CD4-positive, alpha-beta T cell treated with Interleukin-12 subunit alpha and Interleukin-12 subunit beta, for 1 hour (primary cell): ENCODE results near the gene STK38L.

Source experiments
- DNase-seq: peaks from one replicate; pipeline ENCODE4 v3.0.0-alpha.2; 2020

STK38L gene

GRCh38 chr12:27280412-27280811 lies 36.3 kb downstream of the STK38L start:
- DNase-seq, result no peak

- no peak for DNase-seq
Measured at GRCh38 chr12:27282754-27283153, 38.7 kb downstream of the STK38L start.

GRCh38 chr12:27284021-27284420 lies 39.9 kb downstream of the STK38L start:
- no peak for DNase-seq

- DNase-seq, result no peak
Measured at GRCh38 chr12:27284751-27285150, 40.7 kb downstream of the STK38L start.

GRCh38 chr12:27285403-27285802 lies 41.3 kb downstream of the STK38L start:
- DNase-seq, result no peak

GRCh38 chr12:27289414-27289813 lies 45.3 kb downstream of the STK38L start:
- no peak for DNase-seq

GRCh38 chr12:27290501-27291168 lies 46.5 kb downstream of the STK38L start:
- no peak for DNase-seq

DNA sequence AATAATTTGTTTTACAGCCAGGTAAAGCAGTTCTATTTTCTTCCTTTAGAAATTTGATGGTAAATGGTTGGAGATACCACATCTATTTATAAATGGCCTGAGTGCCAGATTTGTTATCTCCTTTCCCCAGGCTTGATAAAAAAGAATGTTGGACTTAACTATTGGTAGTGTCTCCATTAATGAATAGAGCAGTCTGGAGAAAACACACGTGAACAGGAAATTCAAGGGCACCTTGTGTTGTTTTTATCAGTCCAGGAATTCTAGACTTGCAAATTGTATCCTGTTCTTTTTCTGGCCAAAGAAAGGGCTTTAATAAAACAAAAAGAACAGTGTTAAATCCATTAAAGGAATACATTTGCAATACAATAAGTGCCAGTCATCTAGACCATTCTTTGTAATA lies 47.8 kb downstream of the STK38L start:
- no peak for DNase-seq

DNA sequence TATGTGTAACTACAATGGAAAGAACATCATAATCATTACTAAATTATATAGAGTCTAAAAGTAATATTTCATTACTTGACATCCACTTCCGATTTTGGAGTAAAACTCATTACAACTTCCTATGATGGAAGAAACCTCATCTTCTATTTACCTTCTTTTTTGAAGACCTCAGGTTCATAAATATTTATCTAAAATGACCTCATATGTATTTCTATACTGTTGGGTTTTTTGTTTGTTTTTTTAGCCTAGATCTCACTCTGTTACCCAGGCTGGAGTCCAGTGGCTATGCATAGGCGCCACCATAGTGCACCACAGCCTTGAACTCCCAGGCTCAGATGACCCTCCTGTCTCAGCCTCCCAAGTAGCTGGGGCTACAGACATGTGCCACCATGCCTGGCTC lies 48.6 kb downstream of the STK38L start:
- DNase-seq, result no peak

DNA sequence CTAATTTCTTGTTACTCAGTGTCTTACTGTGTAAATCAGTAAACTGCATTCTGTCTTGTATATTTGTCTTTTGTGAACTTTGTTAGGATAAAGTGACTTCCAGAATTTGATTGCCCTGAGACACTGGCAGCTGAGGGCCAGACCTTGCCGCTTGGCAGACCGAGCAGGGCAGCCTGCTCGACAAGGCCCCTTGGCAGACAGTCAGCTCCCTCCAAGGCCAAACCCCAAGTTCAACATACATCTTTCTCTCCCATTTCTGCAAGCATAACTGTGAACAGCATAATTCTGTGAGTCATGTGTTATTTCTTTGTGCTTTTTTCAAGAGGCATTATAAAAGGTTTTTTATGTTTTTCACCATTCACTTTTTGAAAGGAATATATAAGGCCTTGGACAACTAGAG lies 49.4 kb downstream of the STK38L start:
- DNase-seq, result no peak

GRCh38 chr12:27296674-27297073 lies 52.6 kb downstream of the STK38L start:
- DNase-seq, result no peak

GRCh38 chr12:27297566-27297965 lies 53.5 kb downstream of the STK38L start:
- DNase-seq, result no peak

DNA sequence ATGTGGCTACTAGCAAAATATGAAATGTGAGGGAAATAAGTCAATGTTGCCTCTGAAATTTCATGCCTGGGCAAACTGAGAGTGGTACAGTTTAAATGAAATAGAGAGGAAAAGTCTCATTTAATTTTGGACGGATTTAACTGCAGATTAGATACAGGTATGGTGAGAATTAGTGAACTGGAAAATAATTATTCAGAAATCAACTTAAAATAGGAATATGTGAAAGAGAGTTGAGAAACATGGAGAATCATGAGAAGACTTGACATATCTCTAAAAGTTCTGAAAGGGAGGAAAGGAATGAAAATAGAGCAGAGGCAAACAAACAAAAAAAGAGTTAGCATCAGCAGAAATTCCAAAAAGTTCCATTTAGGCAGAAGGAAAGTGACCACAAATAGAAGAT lies 55.0 kb downstream of the STK38L start:
- DNase-seq, result no peak

DNA sequence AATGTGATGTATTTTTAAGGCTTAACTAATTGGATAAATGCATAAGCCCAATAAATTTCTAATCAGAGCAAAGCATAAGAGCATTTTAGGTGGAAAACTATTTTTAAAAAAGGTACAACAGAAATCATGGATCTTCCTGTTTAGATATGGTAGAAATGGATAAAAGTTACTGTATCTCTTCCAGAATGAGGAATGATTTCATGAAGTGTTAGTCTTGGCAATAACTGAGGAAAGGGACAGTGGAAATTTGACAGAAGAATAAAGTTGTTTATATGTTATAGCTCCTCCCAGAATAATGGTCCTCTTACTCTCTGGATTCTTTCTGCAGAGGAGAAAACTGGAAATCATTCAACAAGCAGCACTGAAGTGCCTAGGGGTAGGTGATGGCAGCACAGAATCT lies 56.1 kb downstream of the STK38L start:
- DNase-seq, result no peak

- DNase-seq, result no peak
Measured at GRCh38 chr12:27303139-27304111, 59.3 kb downstream of the STK38L start.

DNA sequence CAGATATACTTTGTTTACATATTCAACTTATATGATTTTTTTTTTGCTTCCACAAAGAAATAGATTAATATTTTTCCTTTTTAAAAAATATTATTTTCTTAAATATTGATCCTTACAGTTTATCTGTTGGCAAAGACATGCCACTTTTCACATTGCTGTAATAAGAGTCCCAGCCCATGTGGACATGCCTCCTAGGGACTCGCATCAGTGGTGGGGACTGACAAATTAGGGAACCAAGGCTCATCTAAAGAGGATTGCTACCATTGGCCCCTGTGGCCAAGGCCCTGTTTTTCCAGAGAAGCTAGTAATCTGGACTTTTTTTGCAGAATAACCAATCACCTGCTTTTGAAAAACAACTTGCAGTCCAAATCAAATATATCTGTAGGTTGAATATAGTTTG lies 60.8 kb downstream of the STK38L start:
- DNase-seq, result no peak

- DNase-seq, result peak; percentile 47
Measured at GRCh38 chr12:27305673-27306456, 61.8 kb downstream of the STK38L start.

DNA sequence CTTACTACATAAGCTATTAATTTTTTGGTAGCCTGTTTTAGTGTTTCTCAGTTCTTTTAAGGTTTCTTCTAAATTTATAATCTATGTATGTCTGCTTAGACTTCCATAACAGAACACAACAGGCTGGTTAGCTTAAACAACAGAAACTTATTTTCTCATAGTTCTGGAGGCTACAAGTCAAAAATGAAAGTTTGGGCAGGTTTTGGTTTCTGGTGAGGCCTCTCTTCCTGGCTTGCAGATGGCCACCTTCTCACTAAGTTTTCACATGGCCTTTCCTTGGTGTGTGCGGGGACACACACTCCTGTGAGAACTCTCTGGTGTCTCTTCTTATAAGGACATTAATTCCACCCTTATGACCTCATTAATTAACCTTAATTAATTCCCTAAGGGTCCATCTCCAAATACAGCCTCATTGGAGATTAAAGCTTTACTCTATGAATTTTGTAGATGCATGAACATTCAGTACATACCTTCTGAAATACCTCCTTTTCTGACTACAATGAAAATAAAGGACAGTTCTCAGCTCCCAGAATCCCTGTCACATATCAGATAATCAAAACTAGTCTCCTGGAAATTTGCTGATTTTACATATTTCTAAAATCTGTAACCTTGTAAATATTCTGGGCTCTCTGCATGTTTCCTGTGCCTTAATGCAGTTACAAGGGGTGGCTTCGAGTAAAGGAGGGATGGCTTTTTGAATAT lies 65.4 kb downstream of the STK38L start:
- DNase-seq, result no peak

- no peak for DNase-seq
Measured at GRCh38 chr12:27309995-27310315, 65.9 kb downstream of the STK38L start.

- DNase-seq, result no peak
Measured at GRCh38 chr12:27316947-27317346, 72.9 kb downstream of the STK38L start.

GRCh38 chr12:27319409-27319808 lies 75.3 kb downstream of the STK38L start:
- DNase-seq, result no peak

DNA sequence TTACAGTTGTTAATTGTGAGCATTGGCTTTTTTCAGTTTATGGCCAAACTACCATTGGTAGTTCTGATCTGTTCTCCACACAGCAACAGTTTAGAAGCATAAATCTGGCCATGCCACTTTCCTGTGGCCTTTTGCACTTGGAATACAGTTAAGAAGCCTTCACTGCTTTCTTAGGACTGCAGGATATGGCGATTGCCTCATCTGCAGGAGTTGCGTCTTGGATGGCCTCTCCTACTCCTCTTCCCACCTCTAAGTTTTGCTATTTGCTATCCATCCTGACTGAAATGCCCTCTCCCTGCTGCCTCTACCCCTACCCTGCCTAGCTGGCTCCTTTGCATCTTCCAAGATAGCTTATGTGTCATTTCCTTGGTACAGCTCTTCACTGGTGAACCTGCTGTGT lies 75.8 kb downstream of the STK38L start:
- no peak for DNase-seq

GRCh38 chr12:27324530-27324929 lies 80.4 kb downstream of the STK38L start:
- DNase-seq, result no peak
